Suppressor macrophage treated with lipopolysaccharide for 1 hour (primary cell): Measurements from ENCODE around the gene KCNK15.

ENCODE experiments used
- DNase-seq, 3 donors: peaks; one replicate each; pipeline ENCODE4 v3.0.0-alpha.2; 2020 to 2022

The KCNK15 gene

DNA sequence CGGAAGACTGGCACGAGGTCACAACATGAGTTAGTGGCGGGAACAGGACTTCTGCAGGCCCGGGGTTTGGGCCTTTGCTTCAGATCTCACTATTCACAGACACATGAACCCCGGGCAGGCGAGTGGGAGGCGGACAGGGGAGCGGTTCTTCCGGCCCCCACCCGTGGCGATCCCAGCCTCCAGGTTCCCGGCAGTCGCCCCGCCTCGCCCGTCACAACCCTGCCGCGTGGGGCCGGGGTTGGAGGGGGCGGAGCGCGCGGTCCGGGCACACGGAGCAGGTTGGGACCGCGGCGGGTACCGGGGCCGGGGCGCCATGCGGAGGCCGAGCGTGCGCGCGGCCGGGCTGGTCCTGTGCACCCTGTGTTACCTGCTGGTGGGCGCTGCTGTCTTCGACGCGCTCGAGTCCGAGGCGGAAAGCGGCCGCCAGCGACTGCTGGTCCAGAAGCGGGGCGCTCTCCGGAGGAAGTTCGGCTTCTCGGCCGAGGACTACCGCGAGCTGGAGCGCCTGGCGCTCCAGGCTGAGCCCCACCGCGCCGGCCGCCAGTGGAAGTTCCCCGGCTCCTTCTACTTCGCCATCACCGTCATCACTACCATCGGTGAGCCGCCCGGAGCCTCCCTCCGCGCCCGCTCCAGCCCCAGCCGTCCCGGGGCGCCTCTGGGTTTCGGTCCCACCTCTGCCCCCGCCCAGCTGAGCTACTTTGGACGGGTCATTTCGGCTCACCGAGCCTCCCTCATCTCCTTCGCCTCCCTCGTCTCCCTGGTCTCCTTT lies at the start of gene KCNK15:
Gene KCNK15 (plus strand): TSS at position 268 of the 769 bp plus-strand sequence. CDS start 46 bp downstream, at position 314.
- peak; percentile 60 to 77 (median 64) for DNase-seq

DNA sequence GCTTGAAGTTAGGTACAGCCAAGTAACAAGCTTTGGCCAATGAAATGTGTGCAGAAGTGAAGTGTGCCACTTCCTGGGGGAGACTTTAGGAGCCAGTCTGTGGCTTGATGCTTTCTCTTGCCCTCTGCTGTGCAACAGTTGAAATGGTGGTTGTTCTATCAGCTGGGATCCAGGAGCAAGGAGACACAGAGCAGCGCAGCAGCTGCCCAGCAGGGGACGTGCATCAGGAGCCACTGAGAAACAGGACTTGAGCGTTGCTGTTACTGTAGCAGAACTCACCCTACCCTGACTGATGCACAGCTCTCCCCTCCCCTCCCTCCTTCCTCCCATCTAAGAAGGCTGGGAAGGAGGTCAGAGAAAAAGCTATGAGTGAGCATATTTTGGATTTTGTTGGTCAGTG lies 49.4 kb upstream of the KCNK15 start:
- DNase-seq = no peak

DNA sequence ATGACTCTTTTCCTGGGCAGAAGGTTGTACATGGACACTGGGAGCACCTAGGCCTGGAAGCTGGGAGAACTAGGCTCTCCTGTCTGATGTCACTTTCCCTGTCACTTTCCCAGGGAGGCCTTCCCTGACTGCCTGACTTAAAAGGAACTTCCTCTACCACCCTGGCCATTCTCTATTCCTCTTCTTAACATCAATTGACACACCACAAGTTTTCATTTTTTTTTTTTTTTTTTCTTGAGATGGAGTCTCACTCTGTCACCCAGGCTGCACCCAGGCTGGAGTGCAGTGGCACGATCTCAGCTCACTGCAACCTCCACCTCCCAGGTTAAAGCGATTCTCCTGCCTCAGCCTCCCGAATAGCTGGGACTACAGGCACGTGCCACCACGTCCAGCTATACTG lies 48.6 kb upstream of the KCNK15 start:
- DNase-seq = peak in 2 of 3 donors; percentile 22

DNA sequence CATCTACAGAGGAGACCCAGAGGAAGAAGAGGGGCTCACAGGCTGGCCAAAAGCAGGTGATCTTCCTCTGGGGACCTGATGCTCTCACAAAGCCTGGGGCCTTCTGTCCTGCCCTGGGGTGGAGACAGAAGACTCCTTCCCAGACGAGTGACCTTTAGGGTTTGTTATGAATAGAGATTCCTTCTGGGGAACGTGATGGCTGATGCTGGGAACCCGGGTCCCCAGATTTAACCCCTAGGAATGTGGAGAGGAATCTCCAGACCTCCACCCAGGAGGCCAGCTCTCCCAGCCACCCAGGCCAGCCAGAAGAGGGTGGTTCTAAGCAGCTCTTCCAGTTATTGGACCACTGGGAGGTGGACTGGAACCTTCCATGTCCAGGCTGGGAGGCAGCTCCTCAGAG lies 47.3 kb upstream of the KCNK15 start:
- no peak for DNase-seq

DNA sequence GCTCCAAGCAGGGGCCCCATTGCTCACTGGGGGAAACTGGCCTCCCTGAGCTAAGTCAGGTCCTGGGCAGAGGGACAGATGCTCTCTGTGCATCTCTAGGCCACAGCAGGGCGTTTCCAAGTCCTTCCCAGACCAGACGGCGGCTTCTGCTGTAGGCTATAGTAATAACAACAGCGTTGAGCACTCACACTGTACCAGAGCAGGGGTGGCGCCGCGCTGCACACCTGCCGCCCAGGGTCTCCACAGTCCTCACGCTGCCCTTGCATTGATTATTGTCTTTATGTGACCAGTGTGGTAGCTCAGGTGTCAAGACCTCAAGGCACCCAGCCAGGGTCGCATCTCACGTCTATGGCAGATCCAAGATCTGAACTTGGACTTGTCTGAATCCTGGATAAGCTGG lies 45.4 kb upstream of the KCNK15 start:
- DNase-seq = no peak

DNA sequence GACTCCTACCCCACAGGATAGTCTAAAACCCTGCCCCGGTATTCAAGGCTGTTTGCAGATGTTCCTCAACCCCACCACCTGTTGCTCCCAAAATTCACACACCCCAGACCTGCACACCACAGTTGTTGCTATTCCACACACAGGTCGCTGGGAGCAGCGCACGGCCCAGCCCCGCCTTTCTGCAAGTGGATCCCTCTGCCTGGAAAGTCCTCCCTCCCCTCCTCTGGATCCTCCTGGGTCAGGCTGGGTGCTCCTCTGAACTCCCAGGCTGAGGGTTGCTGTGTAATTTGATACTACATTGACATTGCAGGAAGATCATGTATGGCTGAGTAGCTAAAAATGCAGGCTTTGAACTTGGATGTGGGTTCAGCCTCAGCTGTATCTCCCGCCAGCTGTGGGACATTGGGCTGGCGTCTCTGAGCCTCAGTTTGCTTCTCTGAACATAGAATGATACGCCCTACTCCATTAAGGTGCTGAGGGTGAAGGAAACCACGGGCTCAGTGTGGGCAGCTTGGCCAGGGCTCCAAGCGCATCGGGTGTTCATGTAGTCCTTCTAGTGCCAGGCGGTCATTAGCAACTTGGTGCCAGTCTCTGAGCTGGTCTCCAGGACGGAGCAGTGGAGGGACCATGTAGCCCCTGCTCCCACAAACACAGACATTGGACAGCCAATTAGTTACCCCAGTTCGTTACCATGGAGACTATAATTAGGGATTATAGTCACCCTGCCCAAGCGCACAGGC lies 44.4 kb upstream of the KCNK15 start:
- peak in 1 of 3 donors; percentile 9 for DNase-seq

DNA sequence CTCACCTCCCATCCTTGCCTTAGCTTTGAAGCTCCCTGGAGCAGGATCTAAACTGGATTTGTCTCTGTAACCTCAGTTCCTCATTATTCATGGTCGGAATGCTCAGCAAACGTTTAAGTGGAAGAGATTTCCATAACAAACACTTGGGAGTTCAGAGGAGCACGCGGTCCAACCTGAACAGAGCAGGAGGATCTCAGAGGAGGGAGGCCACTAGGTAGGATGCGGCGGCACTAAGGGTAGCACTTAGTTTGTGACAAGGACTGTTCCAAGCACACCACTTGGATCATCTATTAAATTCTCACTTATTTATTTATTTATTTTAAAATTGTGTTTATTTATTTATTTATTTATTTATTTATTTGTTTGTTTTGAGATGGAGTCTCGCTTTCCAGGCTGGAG lies 43.8 kb upstream of the KCNK15 start:
- no peak for DNase-seq

DNA sequence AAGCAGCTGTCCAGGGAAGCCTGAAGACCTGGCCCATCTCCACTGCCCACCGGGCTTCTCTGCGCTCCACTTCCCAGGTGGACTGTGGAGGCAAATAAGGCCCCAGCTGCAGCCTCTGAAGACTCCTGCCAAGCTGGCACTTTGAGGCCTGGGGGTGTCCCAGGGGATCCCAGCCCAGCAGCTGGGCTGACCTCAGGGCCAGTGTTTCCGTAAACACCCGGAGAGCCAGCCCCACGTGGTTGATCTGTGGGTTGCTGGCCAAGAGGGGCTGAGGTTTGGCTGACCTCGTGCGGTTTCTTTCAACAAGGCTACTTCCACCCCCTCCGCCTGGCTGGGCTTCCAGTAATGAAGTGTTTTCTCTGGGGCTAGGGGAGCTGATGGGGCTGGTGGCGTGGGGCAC lies 42.9 kb upstream of the KCNK15 start:
- peak; percentile 69 to 83 (median 75) for DNase-seq

DNA sequence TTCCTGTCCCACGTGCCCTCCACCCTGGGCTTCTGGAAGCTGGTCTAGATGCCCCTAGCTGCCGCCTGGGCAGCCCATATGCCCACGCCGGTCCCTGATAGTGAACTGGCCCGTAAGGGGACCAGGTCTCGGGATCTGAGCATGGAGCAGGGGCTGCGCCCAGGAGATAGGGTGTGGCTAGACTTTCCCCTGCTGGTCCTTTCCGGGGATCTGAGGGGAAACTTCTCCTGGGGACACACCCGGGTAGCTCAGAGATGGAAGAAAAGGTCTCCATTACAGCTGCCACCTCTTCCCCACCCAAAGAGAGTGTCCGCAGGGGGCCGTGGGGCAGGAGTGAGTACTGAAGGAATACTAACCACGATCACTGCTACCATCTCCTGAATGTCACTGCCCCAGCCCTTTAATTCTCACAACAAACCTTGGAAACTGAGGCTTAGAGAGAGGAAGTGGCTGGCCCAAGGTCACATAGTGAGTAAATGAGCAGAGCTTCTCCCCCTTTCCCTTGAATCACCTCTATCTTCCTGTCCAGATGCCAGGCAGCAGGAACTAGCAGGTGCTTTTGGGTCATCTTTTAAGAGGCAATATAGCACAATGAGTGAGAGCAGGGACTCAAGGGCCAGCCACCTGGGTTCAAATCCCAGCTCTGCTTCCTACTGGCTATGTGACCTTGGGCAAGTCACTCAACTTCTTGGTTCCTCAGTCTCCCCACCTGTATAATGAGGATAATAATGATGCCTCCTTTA lies 42.3 kb upstream of the KCNK15 start:
- no peak for DNase-seq

DNA sequence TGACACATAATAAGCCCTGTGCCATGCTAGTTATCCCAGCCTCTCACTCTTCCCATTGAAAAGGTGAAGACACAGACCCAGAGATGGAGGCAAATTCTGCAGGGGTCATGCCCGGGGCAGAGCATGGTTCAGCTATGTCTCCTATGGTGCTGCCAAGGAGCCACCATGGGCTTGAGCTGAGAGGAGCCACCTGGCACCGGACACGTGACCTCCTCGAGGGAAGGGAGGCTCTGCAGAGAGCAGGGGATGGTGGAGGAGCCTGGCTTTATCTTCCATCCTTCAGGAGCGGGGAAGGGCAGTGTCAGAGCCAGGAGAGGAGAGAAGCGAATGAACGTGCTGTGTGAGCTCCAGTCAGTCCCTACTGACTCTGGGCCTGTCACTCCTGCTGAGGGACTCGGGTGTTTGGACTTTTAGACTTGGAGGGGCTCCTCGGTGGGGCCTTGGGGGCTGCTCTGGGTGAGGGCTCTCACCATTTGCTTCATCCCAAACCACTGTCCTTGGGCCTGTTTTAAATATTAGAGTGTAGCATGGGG lies 41.6 kb upstream of the KCNK15 start:
- DNase-seq = no peak

DNA sequence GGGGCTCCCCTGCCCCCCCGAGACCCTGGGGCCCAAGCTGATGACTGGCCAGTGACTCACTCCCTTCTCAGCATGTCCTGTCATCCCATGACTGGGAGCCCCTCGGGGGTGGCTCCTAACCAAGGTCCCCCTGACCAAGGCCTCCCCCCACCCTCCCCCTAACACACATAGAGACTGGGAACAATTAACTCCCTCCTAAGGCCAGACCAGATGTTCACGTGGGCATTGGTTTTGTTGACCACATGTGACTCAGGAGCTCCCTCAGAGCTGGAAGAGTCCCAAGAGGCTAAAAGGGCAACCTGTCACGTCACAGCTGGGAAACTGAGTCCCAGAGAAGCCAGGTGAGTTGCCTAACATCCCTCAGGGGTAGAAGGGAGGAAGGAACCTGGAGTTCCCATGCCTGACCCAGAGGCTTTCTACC lies 41.1 kb upstream of the KCNK15 start:
- peak in 2 of 3 donors; percentile 23 to 34 for DNase-seq

DNA sequence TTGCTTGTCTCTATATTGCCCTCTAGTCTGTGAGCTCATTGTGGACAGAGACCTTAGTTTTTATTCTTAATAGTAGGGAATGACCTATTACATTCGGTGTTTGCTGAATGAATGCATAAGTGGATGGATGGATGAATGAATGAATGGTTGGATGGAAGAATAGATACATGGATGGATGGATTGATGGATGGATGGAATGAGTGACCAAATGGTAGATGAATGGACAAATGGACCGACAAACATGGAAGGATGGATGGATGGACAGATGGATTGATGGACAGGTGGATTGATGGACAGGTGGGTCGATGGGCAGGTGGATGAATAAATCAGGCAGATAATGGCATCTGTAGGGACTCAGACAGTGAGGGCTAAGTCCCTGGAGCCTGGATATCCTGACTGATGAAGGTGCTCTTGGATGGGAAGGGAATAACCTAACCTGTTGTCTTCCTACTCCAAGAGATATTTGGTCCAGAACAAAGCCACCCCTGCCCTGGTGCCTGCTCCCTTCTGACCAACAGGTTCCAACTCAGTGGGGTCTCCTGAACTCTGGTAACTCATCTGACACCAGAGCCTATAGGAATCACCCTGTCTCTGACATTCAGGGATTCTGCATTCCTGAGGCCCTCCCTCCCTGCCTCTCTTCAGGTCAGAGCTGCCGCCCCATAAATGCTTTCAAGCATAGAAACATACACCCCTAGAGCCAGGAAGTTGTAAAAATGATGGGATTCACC lies 40.1 kb upstream of the KCNK15 start:
- DNase-seq = no peak

DNA sequence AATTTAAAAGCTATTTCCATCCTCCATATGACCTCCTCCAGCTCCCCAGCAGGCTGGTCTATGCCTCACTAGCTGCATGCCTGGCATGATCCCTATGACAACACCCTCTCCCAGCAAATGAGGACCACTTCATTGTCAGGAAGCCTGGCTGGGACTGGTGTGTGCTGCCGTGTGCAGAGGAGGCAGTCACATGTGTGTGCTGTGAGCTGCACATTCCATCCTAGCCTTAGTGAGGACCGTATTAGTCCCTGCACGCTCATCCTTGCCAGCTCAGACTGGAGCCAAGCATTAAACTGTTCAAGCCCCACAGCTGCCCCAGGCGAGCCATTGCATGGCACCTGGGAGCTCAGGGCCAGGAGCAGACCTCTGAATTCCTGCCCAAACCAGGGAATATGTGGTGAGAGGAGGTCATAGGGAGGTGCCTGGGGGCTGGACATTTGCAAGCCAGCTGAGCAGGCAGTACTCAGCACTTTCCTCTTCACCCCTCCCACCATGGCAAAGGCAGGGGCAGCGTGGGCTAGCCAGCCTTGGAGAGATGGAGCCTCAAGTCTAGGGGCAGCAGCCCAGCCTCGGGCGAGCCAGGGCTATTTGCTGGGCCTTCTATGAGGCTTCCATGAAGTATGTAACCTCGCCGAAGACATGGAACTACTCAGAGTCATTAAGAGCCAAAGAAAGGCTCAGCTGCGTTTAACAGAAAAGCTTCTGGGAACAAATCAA lies 39.2 kb upstream of the KCNK15 start:
- no peak for DNase-seq

DNA sequence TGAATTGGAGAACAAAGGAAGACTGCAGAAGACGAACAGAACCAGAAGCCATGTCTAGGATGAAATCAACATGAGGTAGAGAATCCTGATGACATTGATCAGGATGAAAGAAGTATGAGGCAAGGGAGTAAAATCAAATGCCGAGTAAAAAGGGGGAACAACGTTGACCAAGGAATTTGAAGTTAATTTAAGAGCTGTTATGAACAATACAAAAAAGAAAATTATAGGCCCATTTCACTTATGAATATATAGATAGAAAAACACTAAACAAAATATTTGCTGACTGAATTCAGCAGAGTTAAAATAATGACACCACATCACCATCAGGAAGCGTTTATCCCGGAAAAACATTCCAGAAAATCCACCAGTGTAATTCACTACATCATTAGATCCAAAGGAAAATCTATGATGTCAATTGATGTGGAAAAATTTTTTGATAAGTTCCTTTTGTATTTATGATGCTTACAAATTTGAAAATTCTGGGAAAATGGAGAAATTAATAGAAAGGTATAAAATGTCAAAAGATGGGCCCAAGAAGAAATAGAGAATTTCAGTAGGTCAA lies 38.6 kb upstream of the KCNK15 start:
- no peak for DNase-seq

DNA sequence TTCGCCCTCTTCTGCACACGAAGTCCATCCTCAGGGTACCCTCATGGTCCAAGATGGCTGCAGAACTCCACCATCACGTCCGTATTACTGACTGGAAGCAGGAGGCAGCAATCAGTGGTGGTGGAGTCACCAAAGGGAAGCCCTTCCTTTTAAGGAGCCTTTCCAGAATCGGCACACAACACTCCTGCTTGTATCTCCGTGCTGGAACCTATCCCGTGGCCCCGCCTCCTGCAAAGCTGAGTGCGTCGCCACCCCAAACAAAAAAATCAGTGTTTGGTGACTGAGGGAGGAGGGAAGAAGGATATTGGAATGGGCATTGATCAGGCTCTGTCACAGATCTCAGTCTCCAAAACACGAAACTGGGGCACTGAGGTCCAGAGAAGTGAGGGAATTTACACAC lies 36.3 kb upstream of the KCNK15 start:
- no peak for DNase-seq

DNA sequence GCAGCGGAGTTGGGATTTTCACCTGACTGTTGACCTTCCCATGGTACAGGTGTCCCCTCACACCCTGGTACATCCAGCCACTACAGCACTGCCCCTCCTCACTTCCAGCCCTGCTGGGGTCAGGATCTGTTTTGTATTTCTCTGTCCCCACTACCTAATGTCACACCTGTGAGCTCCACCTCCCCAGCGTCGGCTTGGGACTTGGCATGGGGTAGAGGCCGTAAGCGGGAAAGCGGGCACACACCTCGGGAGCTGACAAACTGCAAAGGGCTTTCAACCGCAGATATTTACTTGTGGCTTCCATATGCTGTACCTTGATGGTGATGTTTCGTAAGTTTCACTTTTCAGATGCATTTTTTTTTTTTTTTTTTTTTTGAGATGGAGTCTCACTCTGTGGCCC lies 35.9 kb upstream of the KCNK15 start:
- DNase-seq = no peak

DNA sequence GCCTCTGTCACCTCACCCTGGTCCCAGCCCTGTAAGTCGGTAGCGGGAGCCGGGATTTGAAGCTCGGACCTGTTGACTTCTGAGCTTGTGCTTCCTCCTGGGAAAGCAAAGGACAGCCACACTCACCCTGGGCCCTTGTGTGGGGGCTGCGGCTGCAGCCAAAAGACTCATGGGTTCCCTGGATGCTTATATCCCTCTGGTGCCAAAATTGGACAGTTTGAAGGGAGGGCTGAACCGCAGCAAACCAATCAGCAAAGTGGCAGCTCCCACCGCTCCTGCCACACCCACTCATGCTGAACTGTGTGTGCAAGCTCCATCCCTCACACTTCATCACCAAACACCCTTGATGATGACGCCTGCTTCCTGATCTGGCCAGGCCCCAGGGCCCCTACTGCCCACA lies 34.4 kb upstream of the KCNK15 start:
- DNase-seq = no peak

DNA sequence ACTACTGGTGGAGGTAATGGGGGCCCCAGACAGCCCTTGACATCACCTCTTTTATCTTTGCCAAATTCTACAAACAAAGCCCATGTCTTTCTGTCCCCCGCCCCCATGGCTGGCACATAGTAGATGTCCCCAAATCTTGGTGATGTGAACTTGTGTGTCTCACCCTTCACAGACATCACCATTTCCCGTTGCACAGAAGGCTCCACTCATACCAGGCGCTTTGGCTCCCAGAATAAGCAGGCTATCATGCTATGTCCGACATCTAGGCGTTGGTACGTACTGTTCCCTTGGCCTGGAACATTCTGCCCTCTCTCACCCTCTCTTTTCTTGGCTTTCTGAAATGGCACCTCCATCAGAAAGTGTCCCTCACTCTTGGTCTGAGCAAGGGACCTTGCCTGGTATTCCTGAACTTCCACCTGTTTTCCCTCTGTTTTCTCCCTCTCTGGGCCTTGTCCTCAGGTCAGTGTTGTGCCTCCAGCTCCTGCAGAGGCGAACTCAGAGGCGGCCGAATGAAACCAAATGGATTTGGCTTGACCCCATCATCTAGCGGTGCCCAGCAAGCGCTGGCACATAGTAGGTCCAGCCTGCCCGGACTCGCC lies 31.5 kb upstream of the KCNK15 start:
- no peak for DNase-seq

DNA sequence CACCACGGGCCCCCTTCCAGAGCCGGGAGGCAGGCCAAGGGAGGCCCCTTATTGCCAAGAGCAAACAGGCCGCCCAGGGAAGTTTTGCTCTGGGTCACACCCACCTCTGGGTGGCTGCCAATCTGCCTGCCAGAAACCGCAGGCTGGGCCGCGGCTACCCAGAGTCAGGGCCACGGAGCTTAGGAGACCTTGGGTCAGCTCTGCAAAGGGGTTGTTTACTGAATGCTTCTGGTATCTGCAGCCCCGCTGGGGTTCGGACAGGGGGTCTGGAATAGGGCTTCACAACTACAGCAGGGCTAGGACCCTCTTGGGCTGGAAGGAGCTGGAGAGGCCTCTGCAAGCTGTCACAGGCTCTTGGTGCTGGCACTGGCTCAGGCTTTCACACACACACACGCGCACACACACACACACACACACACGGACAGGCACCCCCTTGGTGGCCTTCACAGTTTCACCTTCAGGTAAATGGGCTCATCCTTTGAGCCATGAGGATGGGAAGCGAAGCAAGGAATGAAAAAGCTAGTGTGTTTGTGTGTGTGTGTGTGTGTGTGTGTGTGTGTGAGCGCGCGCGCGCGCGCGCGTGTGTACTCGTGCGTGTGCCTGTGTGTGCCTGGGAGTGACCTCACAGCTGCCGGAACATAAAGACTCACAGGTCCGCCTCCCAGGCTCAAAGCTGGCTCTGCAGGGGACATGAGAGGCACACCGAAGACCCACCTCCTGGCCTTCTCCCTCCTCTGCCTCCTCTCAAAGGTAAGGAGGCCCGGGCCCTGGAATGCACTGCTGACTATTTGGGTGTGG lies 30.8 kb upstream of the KCNK15 start, which contains the start of gene CCN5:
Gene CCN5 (plus strand): TSS at position 669 of the 798 bp plus-strand sequence. CDS start 22 bp downstream, at position 691.
- DNase-seq = peak; percentile 46 to 66 (median 59)
